Measurements from ENCODE around the gene H3-3A. TPM values are rescaled to one million over a fixed set of nuclear protein-coding genes. Genes with fewer than 3 reads are reported as not detected.

Gene H3-3A
- total and polyA plus RNA-seq, 7 experiments from 2014 or later = 388 to 832 (median 498) TPM

- H3K4me3 ChIP-seq (ENCODE audit: low read length) = no peak overlapping the region
- H3K9me3 ChIP-seq (ENCODE audit: control insufficient read depth in 2 of 3, low read length in 3 of 3) = no peaks in the 10 kb centered on the region
- H3K36me3 Mint-ChIP-seq = peaks cover 14 to 29% (median 23%) of the 10 kb centered on the region in 5 donors
- intact Hi-C loops (cut with micrococcal nuclease) = loop anchor here (5.0 to 10.0 kb wide), 7 partner anchors 178 to 674 kb away; partner anchors contain the start of genes LIN9 (in 2 of the 2), ITPKB (in 1 of the 2), PARP1 (in 1 of the 2) and TMEM63A (in 1 of the 2)
- POLR2A ChIA-PET = interaction anchor here (0.5 to 6.4 kb wide), 9 partner anchors 13 to 550 kb away, joined by 3 to 450 read pairs (median 5); partner anchors contain the start of genes SDE2 and TMEM63A
- H3K27ac Mint-ChIP-seq = peak overlapping the region in 5 of 9 donors; percentile 10 to 96 (median 93)
- peaks cover 0 to 5% (median 0%) of the 10 kb centered on the region in 11 donors for H3K9me3 Mint-ChIP-seq
- peak overlapping the region in 5 of 10 donors; percentile 34 to 93 (median 92) for H3K4me3 Mint-ChIP-seq
- H3K4me1 ChIP-seq (ENCODE audit: control insufficient read depth in 2 of 2, insufficient read depth in 2 of 2, low read length in 2 of 2) = peaks cover 6 to 10% of the 10 kb centered on the region in 2 donors
- no peaks in the 10 kb centered on the region for H3K27me3 Mint-ChIP-seq
- peaks cover 13 to 40% (median 36%) of the 10 kb centered on the region in 7 donors for H3K4me1 Mint-ChIP-seq
- H3K36me3 ChIP-seq (ENCODE audit: control insufficient read depth in 2 of 3, insufficient read depth in 3 of 3, low read length in 3 of 3) = peaks cover 0 to 17% (median under 1%) of the 10 kb centered on the region in 3 experiments
- no peaks in the 10 kb centered on the region for H3K27me3 ChIP-seq (ENCODE audit: control insufficient read depth in 2 of 2, insufficient read depth in 2 of 2, low read length in 2 of 2)
- H3K27ac ChIP-seq (ENCODE audit: low read depth, low read length) = no peak overlapping the region
- no peak for DNase-seq
- ATAC-seq = no peak
- CTCF ChIA-PET = no interaction called here
These were observed 2.1 kb upstream of the H3-3A start for GRCh38 chr1:226060427-226060826.

- H3K27ac Mint-ChIP-seq = peak overlapping the region; percentile 89 to 98 (median 94)
- ATAC-seq (no peak), DNase-seq (no peak)
- Histone ChIP-seq H3K27me3 (ENCODE audit: control insufficient read depth in 2 of 2, insufficient read depth in 2 of 2, low read length in 2 of 2) (no peaks in the 10 kb centered on the region), H3K9me3 (ENCODE audit: control insufficient read depth in 2 of 3, low read length in 3 of 3) (no peaks in the 10 kb centered on the region), H3K4me1 (ENCODE audit: control insufficient read depth in 2 of 2, insufficient read depth in 2 of 2, low read length in 2 of 2) (peaks cover 14 to 18% of the 10 kb centered on the region in 2 donors), H3K27ac (ENCODE audit: low read depth, low read length) (peak overlapping the region; percentile 91), H3K36me3 (ENCODE audit: control insufficient read depth in 2 of 3, insufficient read depth in 3 of 3, low read length in 3 of 3) (peaks cover 4 to 25% (median 7%) of the 10 kb centered on the region in 3 experiments), H3K4me3 (ENCODE audit: low read length) (peak overlapping the region; percentile 53)
- intact Hi-C loops (cut with micrococcal nuclease) = loop anchor here (5.0 to 10.0 kb wide), 7 partner anchors 179 to 674 kb away; partner anchors contain the start of genes LIN9 (in 2 of the 2), ITPKB (in 1 of the 2), PARP1 (in 1 of the 2) and TMEM63A (in 1 of the 2)
- no peaks in the 10 kb centered on the region for H3K27me3 Mint-ChIP-seq
- ChIA-PET CTCF (interaction anchor here (1.3 to 1.7 kb wide), 2 partner anchors 61 to 74 kb away, joined by 7 read pairs; partner anchors contain the start of gene SDE2), POLR2A (interaction anchor here (0.5 to 6.4 kb wide), 30 partner anchors 9 to 633 kb away, joined by 3 to 450 read pairs (median 10); partner anchors contain the start of genes ACBD3, LBR, PYCR2 and SDE2)
- peaks cover 20 to 32% (median 27%) of the 10 kb centered on the region in 5 donors for H3K36me3 Mint-ChIP-seq
- H3K4me3 Mint-ChIP-seq = peak overlapping the region; percentile 88 to 100 (median 92)
- H3K9me3 Mint-ChIP-seq = peaks cover 0 to 5% (median 0%) of the 10 kb centered on the region in 11 donors
- H3K4me1 Mint-ChIP-seq = peaks cover 21 to 48% (median 39%) of the 10 kb centered on the region in 7 donors
These were observed 1.3 kb upstream of the H3-3A start for GRCh38 chr1:226061068-226061840.

- H3K27ac ChIP-seq (ENCODE audit: low read depth, low read length) = peak overlapping the region; percentile 91
- peaks cover 21 to 26% of the 10 kb centered on the region in 2 donors for H3K4me1 ChIP-seq (ENCODE audit: control insufficient read depth in 2 of 2, insufficient read depth in 2 of 2, low read length in 2 of 2)
- no peaks in the 10 kb centered on the region for H3K9me3 ChIP-seq (ENCODE audit: control insufficient read depth in 2 of 3, low read length in 3 of 3)
- ATAC-seq (peak; percentile 57), DNase-seq (peak in 6 of 9 donors; percentile 30 to 80 (median 56))
- H3K9me3 Mint-ChIP-seq = peaks cover 0 to 5% (median 0%) of the 10 kb centered on the region in 11 donors
- H3K4me1 Mint-ChIP-seq = peaks cover 27 to 56% (median 44%) of the 10 kb centered on the region in 7 donors
- peak overlapping the region; percentile 53 for H3K4me3 ChIP-seq (ENCODE audit: low read length)
- H3K27me3 Mint-ChIP-seq = no peaks in the 10 kb centered on the region
- peak overlapping the region; percentile 89 to 100 (median 98) for H3K27ac Mint-ChIP-seq
- ChIA-PET CTCF (interaction anchor here (0.8 to 1.7 kb wide), 6 partner anchors 21 to 120 kb away, joined by 3 to 7 read pairs (median 3); partner anchors contain the start of gene SDE2), POLR2A (interaction anchor here (0.6 to 6.4 kb wide), 37 partner anchors 9 to 877 kb away, joined by 3 to 450 read pairs (median 8); partner anchors contain the start of genes ACBD3, LBR, PARP1 and PYCR2)
- peaks cover 22 to 34% (median 30%) of the 10 kb centered on the region in 5 donors for H3K36me3 Mint-ChIP-seq
- intact Hi-C loops (cut with micrococcal nuclease) = loop anchor here (1.0 to 10.0 kb wide), 15 partner anchors 63 to 673 kb away; partner anchors contain the start of genes LBR (in 2 of the 2), LIN9 (in 2 of the 2), PYCR2 (in 2 of the 2) and SDE2 (in 2 of the 2)
- H3K4me3 Mint-ChIP-seq = peak overlapping the region; percentile 93 to 100 (median 100)
- H3K36me3 ChIP-seq (ENCODE audit: control insufficient read depth in 2 of 3, insufficient read depth in 3 of 3, low read length in 3 of 3) = peaks cover 8 to 30% (median 14%) of the 10 kb centered on the region in 3 experiments
- no peaks in the 10 kb centered on the region for H3K27me3 ChIP-seq (ENCODE audit: control insufficient read depth in 2 of 2, insufficient read depth in 2 of 2, low read length in 2 of 2)
These were observed 517 bp upstream of the H3-3A start for GRCh38 chr1:226061841-226062557.

- no peaks in the 10 kb centered on the region for H3K27me3 ChIP-seq (ENCODE audit: control insufficient read depth in 2 of 2, insufficient read depth in 2 of 2, low read length in 2 of 2)
- Mint-ChIP-seq H3K36me3 (peaks cover 19 to 40% (median 31%) of the 10 kb centered on the region in 5 donors), H3K27ac (peak overlapping the region; percentile 99 to 100 (median 100)), H3K4me3 (peak overlapping the region; percentile 99 to 100 (median 100)), H3K9me3 (peaks cover 0 to 5% (median 0%) of the 10 kb centered on the region in 11 donors), H3K4me1 (peaks cover 38 to 67% (median 56%) of the 10 kb centered on the region in 7 donors), H3K27me3 (no peaks in the 10 kb centered on the region)
- DNase-seq = peak; percentile 24 to 78 (median 59)
- peak overlapping the region; percentile 80 for H3K4me3 ChIP-seq (ENCODE audit: low read length)
- CTCF ChIA-PET = interaction anchor here (0.6 to 1.7 kb wide), 5 partner anchors 20 to 1506 kb away, joined by 3 to 4 read pairs (median 3); partner anchors contain the start of gene SDE2
- H3K4me1 ChIP-seq (ENCODE audit: control insufficient read depth in 2 of 2, insufficient read depth in 2 of 2, low read length in 2 of 2) = peaks cover 29 to 37% of the 10 kb centered on the region in 2 donors
- H3K9me3 ChIP-seq (ENCODE audit: control insufficient read depth in 2 of 3, low read length in 3 of 3) = no peaks in the 10 kb centered on the region
- intact Hi-C loops (cut with micrococcal nuclease) = loop anchor here (1.0 to 10.0 kb wide), 11 partner anchors 76 to 671 kb away; partner anchors contain the start of genes ACBD3 (in 2 of the 2), LIN9 (in 2 of the 2), ITPKB (in 1 of the 2) and PARP1 (in 1 of the 2)
- H3K27ac ChIP-seq (ENCODE audit: low read depth, low read length) = peak overlapping the region; percentile 97
- POLR2A ChIA-PET = interaction anchor here (0.6 to 6.4 kb wide), 31 partner anchors 10 to 727 kb away, joined by 3 to 450 read pairs (median 11); partner anchors contain the start of genes LIN9, PYCR2, SDE2 and SRP9
- peaks cover 15 to 41% (median 20%) of the 10 kb centered on the region in 3 experiments for H3K36me3 ChIP-seq (ENCODE audit: control insufficient read depth in 2 of 3, insufficient read depth in 3 of 3, low read length in 3 of 3)
- ATAC-seq = peak; percentile 16
These were observed 884 bp downstream of the H3-3A start for GRCh38 chr1:226063224-226063976.

Data from naive thymus-derived CD4-positive, alpha-beta T cell (primary cell).